OCI-LY7 (cell line): ENCODE data around the gene FGGY. TPM values are rescaled to one million over a fixed set of nuclear protein-coding genes. Genes with fewer than 3 reads are reported as not detected.
A peak's percentile ranks its signal among the peaks of the same experiment; 100 is the strongest.

Source experiments
- BruUV-seq: library from RNA; stranded (reverse); fragments of 400-500 nt; replicated peaks from 2 replicates; lab custom pipeline; 2021; lab: Mats Ljungman, UMichigan
- CTCF ChIA-PET: fragments of 300-600 bp; sonication (Branson Sonifier 250); formaldehyde crosslinking; loops from one replicate; lab custom pipeline; 2022; ENCODE audit warnings: antibody characterized with exemption; ENCODE audit not compliant: unreplicated experiment; lab: Charles Lee
- POLR2A ChIA-PET: fragments of 300-600 bp; sonication (Branson Sonifier 250); formaldehyde crosslinking; loops from one replicate; lab custom pipeline; 2022; ENCODE audit warnings: antibody characterized with exemption; lab: Charles Lee
- DNase-seq: peaks from one replicate; pipeline ENCODE4 v3.0.0-alpha.2; 2015; ENCODE audit warnings: low spot score
- H2AFZ ChIP-seq: fragments of 200-600 bp; sonication (generic), shearing (Covaris generic); 2 replicates; pipeline ENCODE4 v1.6.1; 2014; ENCODE audit warnings: mild to moderate bottlenecking, antibody characterized with exemption, low read length, moderate library complexity
- H3K27ac ChIP-seq: fragments of 200-600 bp; sonication (generic); 2 replicates; pipeline ENCODE4 v1.5.1; 2014; ENCODE audit warnings: mixed run types, low read depth, mild to moderate bottlenecking, moderate library complexity, low read length, inconsistent platforms; ENCODE audit not compliant: poor library complexity, severe bottlenecking
- H3K36me3 ChIP-seq: fragments of 200-600 bp; sonication (generic); 2 replicates; pipeline ENCODE4 v1.6.1; 2014; ENCODE audit warnings: mild to moderate bottlenecking, antibody characterized with exemption, low read length, moderate library complexity, mixed read lengths; ENCODE audit not compliant: insufficient read depth
- H3K4me1 ChIP-seq: fragments of 200-600 bp; sonication (generic); 2 replicates; pipeline ENCODE4 v1.5.1; 2014; ENCODE audit warnings: mild to moderate bottlenecking, low read length; ENCODE audit not compliant: insufficient read depth, poor library complexity, severe bottlenecking
- H3K4me2 ChIP-seq: fragments of 200-600 bp; sonication (generic); 2 replicates; pipeline ENCODE4 v1.6.1; 2014; ENCODE audit warnings: mild to moderate bottlenecking, low read length
- H3K4me3 ChIP-seq: fragments of 200-600 bp; sonication (generic); 2 replicates; pipeline ENCODE4 v1.5.1; 2014; ENCODE audit warnings: mild to moderate bottlenecking, low read depth, low read length; ENCODE audit not compliant: poor library complexity, severe bottlenecking
- H3K79me2 ChIP-seq: fragments of 200-600 bp; sonication (generic); 2 replicates; pipeline ENCODE4 v1.6.1; 2016; ENCODE audit warnings: low read depth, mild to moderate bottlenecking, low read length, moderate library complexity, mixed read lengths; ENCODE audit not compliant: insufficient read depth
- H3K9me2 ChIP-seq: fragments of 200-600 bp; sonication (generic); 2 replicates; pipeline ENCODE4 v1.6.1; 2016; ENCODE audit warnings: mild to moderate bottlenecking, low read length, mixed read lengths; ENCODE audit not compliant: insufficient read depth
- H3K9me3 ChIP-seq: fragments of 200-600 bp; sonication (generic); 2 replicates; pipeline ENCODE4 v1.6.1; 2014; ENCODE audit warnings: mild to moderate bottlenecking, mixed run types, low read length, mixed read lengths
- H4K20me1 ChIP-seq: fragments of 200-600 bp; sonication (generic); 2 replicates; pipeline ENCODE4 v1.6.1; 2014; ENCODE audit warnings: mild to moderate bottlenecking, antibody characterized with exemption, low read length, moderate library complexity, mixed read lengths; ENCODE audit not compliant: insufficient read depth
- CTCF ChIP-seq: fragments of 200-600 bp; sonication (generic); conservative IDR thresholded peaks from 2 replicates; pipeline ENCODE4 v1.5.1; 2014; ENCODE audit warnings: mild to moderate bottlenecking, antibody characterized with exemption, low read length, moderate library complexity, mixed read lengths
- EZH2phosphoT487 ChIP-seq: fragments of 200-600 bp; sonication (generic); IDR thresholded peaks from 2 replicates; pipeline ENCODE4 v1.6.1; 2018; ENCODE audit warnings: low read depth, borderline replicate concordance, mild to moderate bottlenecking, mixed run types, antibody characterized with exemption, low read length, moderate library complexity, mixed read lengths
- intact Hi-C: fragments of 100-400 bp; cut with micrococcal nuclease; formaldehyde crosslinking; loops from one replicate; pipeline ENCODE4 v1.10.0; 2022; ENCODE audit not compliant: unreplicated experiment
- total RNA-seq, 2 experiments: library from RNA; depleted of rRNA in 1 of 2; stranded (reverse); fragments of >200 nt in 1 of 2; shearing (Covaris generic) in 1 of 2; gene quantifications; 2 replicates each; pipeline ENCODE4 v1.2.3, GENCODE V29; 2014 to 2022

Gene FGGY
- total RNA-seq, 2 experiments from 2014 or later: 0.63 to 4.5 TPM

- no peaks in the 10 kb centered on the region for H3K4me1 ChIP-seq
- BruUV-seq: no TSS peak
- H2AFZ ChIP-seq: no peak overlapping the region
- POLR2A ChIA-PET: no interaction called here
- no peak overlapping the region for H3K27ac ChIP-seq
- H3K4me2 ChIP-seq: no peak overlapping the region
- intact Hi-C loops: loop anchor here (5.0 kb wide), 1 partner anchor 398 kb away; the partner anchor contains the start of gene FGGY
- H3K9me2 ChIP-seq: no peaks in the 10 kb centered on the region
- no peaks in the 10 kb centered on the region for H3K36me3 ChIP-seq
- no peak for DNase-seq
- H4K20me1 ChIP-seq: no peaks in the 10 kb centered on the region
- no peaks in the 10 kb centered on the region for H3K79me2 ChIP-seq
- H3K9me3 ChIP-seq: no peaks in the 10 kb centered on the region
- CTCF ChIA-PET: interaction anchor here (0.5 kb wide), 1 partner anchor 1255 kb away, joined by 3 read pairs; no protein-coding TSS in a partner anchor
- TF ChIP-seq EZH2phosphoT487: no peak
- TF ChIP-seq CTCF: no peak
- no peak overlapping the region for H3K4me3 ChIP-seq
Measured at GRCh38 chr1:59695252-59695651, 398.4 kb downstream of the FGGY start.

- no peak for TF ChIP-seq CTCF
- TF ChIP-seq EZH2phosphoT487: no peak
- Histone ChIP-seq H3K27ac (no peak overlapping the region), H3K79me2 (no peaks in the 10 kb centered on the region), H3K4me1 (no peaks in the 10 kb centered on the region), H3K9me2 (no peaks in the 10 kb centered on the region), H3K4me3 (no peak overlapping the region), H2AFZ (no peak overlapping the region), H3K4me2 (no peak overlapping the region), H3K9me3 (no peaks in the 10 kb centered on the region), H3K36me3 (no peaks in the 10 kb centered on the region), H4K20me1 (no peaks in the 10 kb centered on the region)
- BruUV-seq: no TSS peak
- POLR2A ChIA-PET: no interaction called here
- intact Hi-C loops: loop anchor here (5.0 kb wide), 1 partner anchor 399 kb away; the partner anchor contains the start of gene FGGY
- CTCF ChIA-PET: no interaction called here
- peak; percentile 9 for DNase-seq
Measured at GRCh38 chr1:59696421-59697115, 399.7 kb downstream of the FGGY start.

GRCh38 chr1:59697150-59697800 is 400.4 kb downstream of the FGGY start:
- H3K9me3 ChIP-seq: no peaks in the 10 kb centered on the region
- no peaks in the 10 kb centered on the region for H3K9me2 ChIP-seq
- H3K4me3 ChIP-seq: no peak overlapping the region
- no peaks in the 10 kb centered on the region for H3K36me3 ChIP-seq
- intact Hi-C loops: loop anchor here (5.0 kb wide), 1 partner anchor 400 kb away; the partner anchor contains the start of gene FGGY
- no peak overlapping the region for H2AFZ ChIP-seq
- no peak overlapping the region for H3K27ac ChIP-seq
- DNase-seq: no peak
- ChIA-PET POLR2A (no interaction called here), CTCF (no interaction called here)
- H3K4me1 ChIP-seq: no peaks in the 10 kb centered on the region
- TF ChIP-seq CTCF (no peak), EZH2phosphoT487 (no peak)
- BruUV-seq: no TSS peak
- H3K79me2 ChIP-seq: no peaks in the 10 kb centered on the region
- no peaks in the 10 kb centered on the region for H4K20me1 ChIP-seq
- no peak overlapping the region for H3K4me2 ChIP-seq
